ENCODE data around the gene SLC22A17.

The SLC22A17 gene

GRCh38 chr14:23380976-23381375 lies 28.3 kb upstream of the SLC22A17 start:
- DNase-seq = no peak

GRCh38 chr14:23380197-23380914 lies 27.7 kb upstream of the SLC22A17 start:
- DNase-seq = no peak

GRCh38 chr14:23379366-23380196 lies 26.9 kb upstream of the SLC22A17 start:
- DNase-seq = peak; percentile 5

- DNase-seq = no peak
Observed at GRCh38 chr14:23378612-23379220, 26.0 kb upstream of the SLC22A17 start.

- DNase-seq = no peak
Observed at GRCh38 chr14:23377573-23378563, 25.2 kb upstream of the SLC22A17 start.

GRCh38 chr14:23377198-23377550 lies 24.5 kb upstream of the SLC22A17 start:
- no peak for DNase-seq

- no peak for DNase-seq
Observed at GRCh38 chr14:23376482-23377197, 24.0 kb upstream of the SLC22A17 start, which contains the start of gene CMTM5. Gene CMTM5 (plus strand): TSS chr14:23377046. CDS start chr14:23377252, 206 bp downstream.

GRCh38 chr14:23375527-23376251 lies 23.0 kb upstream of the SLC22A17 start:
- no peak for DNase-seq

GRCh38 chr14:23373041-23373440 lies 20.4 kb upstream of the SLC22A17 start:
- no peak for DNase-seq

GRCh38 chr14:23372509-23372908 lies 19.8 kb upstream of the SLC22A17 start, which contains the start of gene IL25:
Gene IL25 (plus strand): TSS chr14:23372809.
- DNase-seq = no peak

GRCh38 chr14:23371865-23372264 lies 19.2 kb upstream of the SLC22A17 start:
- no peak for DNase-seq

- DNase-seq = no peak
Observed at GRCh38 chr14:23370221-23370620, 17.5 kb upstream of the SLC22A17 start.

GRCh38 chr14:23366426-23366921 lies 13.8 kb upstream of the SLC22A17 start:
- peak; percentile 61 for DNase-seq

GRCh38 chr14:23365732-23366425 lies 13.2 kb upstream of the SLC22A17 start:
- DNase-seq = peak; percentile 61

GRCh38 chr14:23365036-23365731 lies 12.5 kb upstream of the SLC22A17 start, which contains the start of gene EFS:
Gene EFS (minus strand): TSS chr14:23365172. CDS start chr14:23365025, 147 bp downstream.
- DNase-seq = no peak

GRCh38 chr14:23364164-23365035 lies 11.7 kb upstream of the SLC22A17 start:
- DNase-seq = no peak

GRCh38 chr14:23362200-23362599 lies 9.5 kb upstream of the SLC22A17 start:
- no peak for DNase-seq

GRCh38 chr14:23361763-23362162 lies 9.1 kb upstream of the SLC22A17 start:
- no peak for DNase-seq

Data from NCI-H1048 (cell line).